ENCODE data around the gene RANBP17. TPM values are rescaled to one million over a fixed set of nuclear protein-coding genes. Genes with fewer than 3 reads are reported as not detected.
A peak's percentile ranks its signal among the peaks of the same experiment; 100 is the strongest.

RANBP17 gene
- total and polyA plus RNA-seq, 2 donors from 2014 or later: 2.0 to 15.4 TPM

- TF ChIP-seq, protein P1, sequence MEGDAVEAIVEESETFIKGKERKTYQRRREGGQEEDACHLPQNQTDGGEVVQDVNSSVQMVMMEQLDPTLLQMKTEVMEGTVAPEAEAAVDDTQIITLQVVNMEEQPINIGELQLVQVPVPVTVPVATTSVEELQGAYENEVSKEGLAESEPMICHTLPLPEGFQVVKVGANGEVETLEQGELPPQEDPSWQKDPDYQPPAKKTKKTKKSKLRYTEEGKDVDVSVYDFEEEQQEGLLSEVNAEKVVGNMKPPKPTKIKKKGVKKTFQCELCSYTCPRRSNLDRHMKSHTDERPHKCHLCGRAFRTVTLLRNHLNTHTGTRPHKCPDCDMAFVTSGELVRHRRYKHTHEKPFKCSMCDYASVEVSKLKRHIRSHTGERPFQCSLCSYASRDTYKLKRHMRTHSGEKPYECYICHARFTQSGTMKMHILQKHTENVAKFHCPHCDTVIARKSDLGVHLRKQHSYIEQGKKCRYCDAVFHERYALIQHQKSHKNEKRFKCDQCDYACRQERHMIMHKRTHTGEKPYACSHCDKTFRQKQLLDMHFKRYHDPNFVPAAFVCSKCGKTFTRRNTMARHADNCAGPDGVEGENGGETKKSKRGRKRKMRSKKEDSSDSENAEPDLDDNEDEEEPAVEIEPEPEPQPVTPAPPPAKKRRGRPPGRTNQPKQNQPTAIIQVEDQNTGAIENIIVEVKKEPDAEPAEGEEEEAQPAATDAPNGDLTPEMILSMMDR (IDR thresholded peaks at IDR 0.05; ENCODE audit: borderline replicate concordance, extremely low read depth, insufficient read depth): no peak
- no peak overlapping the region for H3K4me3 ChIP-seq (ENCODE audit: low read length in 3 of 3)
- FAIRE-seq (no peak), DNase-seq (peak in 2 of 5 donors; percentile 14 to 22)
- intact Hi-C loops (cut with DNase I): no loop called here
- H3K9ac ChIP-seq (ENCODE audit: low read length in 3 of 3): no peak overlapping the region
- H3K4me1 ChIP-seq (ENCODE audit: control insufficient read depth in 2 of 3, insufficient read depth in 2 of 3, low read depth in 1 of 3, low read length in 3 of 3): no peaks in the 10 kb centered on the region
- no peaks in the 10 kb centered on the region for H3K9me3 ChIP-seq (ENCODE audit: control insufficient read depth in 2 of 3, insufficient read depth in 1 of 3, low read length in 3 of 3)
- H3K36me3 ChIP-seq (ENCODE audit: control insufficient read depth in 2 of 3, insufficient read depth in 3 of 3, low read length in 3 of 3): no peaks in the 10 kb centered on the region
- no peaks in the 10 kb centered on the region for H3K27me3 ChIP-seq (ENCODE audit: control insufficient read depth, insufficient read depth, low read length)
- no peak overlapping the region for H3K27ac ChIP-seq (ENCODE audit: low read depth in 2 of 2, low read length in 2 of 2)
These were observed 384.4 kb downstream of the RANBP17 start for GRCh38 chr5:171246231-171246630.

DNA sequence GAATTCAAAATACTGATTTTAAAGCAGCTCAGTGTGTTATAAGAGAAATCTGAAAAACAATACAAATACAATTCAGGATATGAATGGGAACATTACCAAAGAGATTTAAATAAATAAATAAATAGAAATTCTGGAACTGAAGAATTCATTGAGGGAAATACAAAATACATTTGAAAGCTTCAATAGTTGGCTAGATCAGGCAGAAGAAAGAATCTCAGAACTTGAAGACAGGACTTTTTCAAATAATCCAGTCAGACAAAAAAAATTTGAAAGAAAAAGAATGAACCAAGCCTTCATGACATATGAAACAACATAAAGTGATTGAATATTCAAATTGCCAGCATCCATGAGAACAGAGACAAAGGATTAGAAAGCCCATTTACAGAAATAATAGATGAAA lies 387.6 kb downstream of the RANBP17 start:
- intact Hi-C loops (cut with DNase I): no loop called here
- FAIRE-seq: peak; percentile 41
- DNase-seq: no peak
- TF ChIP-seq, protein P1 (IDR thresholded peaks at IDR 0.05; ENCODE audit: borderline replicate concordance, extremely low read depth, insufficient read depth): no peak
- Histone ChIP-seq H3K36me3 (ENCODE audit: control insufficient read depth in 2 of 3, insufficient read depth in 3 of 3, low read length in 3 of 3) (no peaks in the 10 kb centered on the region), H3K9ac (ENCODE audit: low read length in 3 of 3) (no peak overlapping the region), H3K9me3 (ENCODE audit: control insufficient read depth in 2 of 3, insufficient read depth in 1 of 3, low read length in 3 of 3) (no peaks in the 10 kb centered on the region), H3K4me1 (ENCODE audit: control insufficient read depth in 2 of 3, insufficient read depth in 2 of 3, low read depth in 1 of 3, low read length in 3 of 3) (no peaks in the 10 kb centered on the region), H3K27me3 (ENCODE audit: control insufficient read depth, insufficient read depth, low read length) (no peaks in the 10 kb centered on the region), H3K27ac (ENCODE audit: low read depth in 2 of 2, low read length in 2 of 2) (no peak overlapping the region), H3K4me3 (ENCODE audit: low read length in 3 of 3) (no peak overlapping the region)

DNA sequence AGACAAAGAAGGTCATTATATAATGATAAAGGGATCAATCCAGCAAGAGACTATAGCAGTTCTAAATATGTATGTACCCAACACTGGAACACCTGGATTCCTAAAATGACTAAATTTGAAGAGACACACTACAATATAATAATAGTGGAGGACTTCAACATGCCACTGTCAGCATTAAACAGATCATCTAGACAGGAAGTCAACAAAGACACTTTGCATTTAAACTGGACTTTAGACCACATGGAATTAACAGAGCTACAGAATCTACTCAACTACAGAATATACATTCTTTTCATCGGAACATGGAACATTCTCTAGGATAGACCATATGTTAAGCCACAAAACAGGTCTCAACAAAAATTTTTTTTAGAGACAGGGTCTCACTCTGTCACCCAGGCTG lies 388.9 kb downstream of the RANBP17 start:
- FAIRE-seq (no peak), DNase-seq (no peak)
- Histone ChIP-seq H3K27me3 (ENCODE audit: control insufficient read depth, insufficient read depth, low read length) (no peaks in the 10 kb centered on the region), H3K4me3 (ENCODE audit: low read length in 3 of 3) (no peak overlapping the region), H3K9me3 (ENCODE audit: control insufficient read depth in 2 of 3, insufficient read depth in 1 of 3, low read length in 3 of 3) (no peaks in the 10 kb centered on the region), H3K4me1 (ENCODE audit: control insufficient read depth in 2 of 3, insufficient read depth in 2 of 3, low read depth in 1 of 3, low read length in 3 of 3) (no peaks in the 10 kb centered on the region), H3K9ac (ENCODE audit: low read length in 3 of 3) (no peak overlapping the region), H3K27ac (ENCODE audit: low read depth in 2 of 2, low read length in 2 of 2) (no peak overlapping the region), H3K36me3 (ENCODE audit: control insufficient read depth in 2 of 3, insufficient read depth in 3 of 3, low read length in 3 of 3) (no peaks in the 10 kb centered on the region)
- intact Hi-C loops (cut with DNase I): no loop called here
- TF ChIP-seq, protein P1 (IDR thresholded peaks at IDR 0.05; ENCODE audit: borderline replicate concordance, extremely low read depth, insufficient read depth): no peak

DNA sequence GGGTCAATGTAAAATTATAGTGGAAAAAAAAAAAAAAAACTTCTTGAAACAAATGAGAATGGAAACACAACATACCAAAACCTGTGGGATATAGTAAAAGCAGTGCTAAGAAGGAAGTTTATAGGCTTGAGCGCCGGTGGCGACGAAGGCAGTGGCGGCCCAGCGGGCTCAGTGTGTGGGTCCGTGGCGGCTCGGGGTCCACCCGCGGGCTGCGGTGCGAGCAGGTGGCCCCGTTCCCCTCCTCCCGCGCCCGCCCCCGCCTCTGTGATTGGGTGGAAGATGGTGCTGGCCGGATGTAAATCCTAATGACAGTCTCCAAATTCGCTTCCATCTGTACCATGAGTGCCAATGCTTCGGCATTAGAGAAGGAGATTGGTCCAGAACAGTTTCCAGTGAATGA lies 389.7 kb downstream of the RANBP17 start:
- TF ChIP-seq, protein P1 (IDR thresholded peaks at IDR 0.05; ENCODE audit: borderline replicate concordance, extremely low read depth, insufficient read depth): no peak
- no peaks in the 10 kb centered on the region for H3K27me3 ChIP-seq (ENCODE audit: control insufficient read depth, insufficient read depth, low read length)
- H3K27ac ChIP-seq (ENCODE audit: low read depth in 2 of 2, low read length in 2 of 2): no peak overlapping the region
- H3K4me1 ChIP-seq (ENCODE audit: control insufficient read depth in 2 of 3, insufficient read depth in 2 of 3, low read depth in 1 of 3, low read length in 3 of 3): no peaks in the 10 kb centered on the region
- H3K9ac ChIP-seq (ENCODE audit: low read length in 3 of 3): no peak overlapping the region
- H3K9me3 ChIP-seq (ENCODE audit: control insufficient read depth in 2 of 3, insufficient read depth in 1 of 3, low read length in 3 of 3): no peaks in the 10 kb centered on the region
- FAIRE-seq (no peak), DNase-seq (no peak)
- no peak overlapping the region for H3K4me3 ChIP-seq (ENCODE audit: low read length in 3 of 3)
- intact Hi-C loops (cut with DNase I): no loop called here
- H3K36me3 ChIP-seq (ENCODE audit: control insufficient read depth in 2 of 3, insufficient read depth in 3 of 3, low read length in 3 of 3): no peaks in the 10 kb centered on the region
